Measurements from ENCODE around the gene KRTAP10-10. TPM values are rescaled to one million over a fixed set of nuclear protein-coding genes. Genes with fewer than 3 reads are reported as not detected.
"Not testable (repeated sequence)": the region's sequence is repeated elsewhere in the genome, so short reads cannot be mapped to it uniquely, and the experiment has no call there.

Gene KRTAP10-10
- polyA plus RNA-seq, 1 donor (not counting 4 experiments of a cell fraction or from before 2014, with no cell fraction given): not detected

GRCh38 chr21:44658541-44658910, 21.4 kb downstream of the KRTAP10-10 start:
- no peak overlapping the region for H3K4me3 ChIP-seq (ENCODE audit: control insufficient read depth in 2 of 3, extremely low read depth in 1 of 3, insufficient read depth in 2 of 3, low read depth in 1 of 3, low read length in 3 of 3)
- H3K9me3 ChIP-seq (ENCODE audit: control insufficient read depth, low read depth, low read length): no peaks in the 10 kb centered on the region
- no peak overlapping the region for H2AFZ ChIP-seq (ENCODE audit: control insufficient read depth, low read length)
- DNase-seq (ENCODE audit: low read depth, low spot score) (no peak), FAIRE-seq (no peak)
- no peaks in the 10 kb centered on the region for H4K20me1 ChIP-seq (ENCODE audit: control insufficient read depth, extremely low read depth, insufficient read depth, low read length)
- H3K9me1 ChIP-seq (ENCODE audit: control insufficient read depth, extremely low read depth, insufficient read depth, low read length): no peaks in the 10 kb centered on the region
- dilution Hi-C loops (cut with MboI; ENCODE audit: extremely low pct_ligation_motif_present, low sequenced_read_pairs): no loop called here
- TF ChIP-seq EZH2 (IDR thresholded peaks at IDR 0.05; ENCODE audit: low read length): no peak
- TF ChIP-seq CTCF (optimal IDR thresholded peaks at IDR 0.05 in 1 of 3, IDR thresholded peaks at IDR 0.05 in 1 of 3, conservative IDR thresholded peaks at IDR 0.05 in 1 of 3; ENCODE audit: extremely low read depth in 1 of 3, insufficient read depth in 2 of 3, low read length in 3 of 3): no peak
- no peak overlapping the region for H3K4me2 ChIP-seq (ENCODE audit: control insufficient read depth, extremely low read depth, insufficient read depth, low read depth, low read length)
- no peaks in the 10 kb centered on the region for H3K27me3 ChIP-seq (ENCODE audit: control insufficient read depth, extremely low read depth, insufficient read depth, low read length)
- no peak overlapping the region for H3K27ac ChIP-seq (ENCODE audit: control insufficient read depth, insufficient read depth, low read length)
- H3K36me3 ChIP-seq (ENCODE audit: control insufficient read depth in 2 of 2, extremely low read depth in 1 of 2, insufficient read depth in 2 of 2, low read length in 2 of 2): no peaks in the 10 kb centered on the region
- H3K79me2 ChIP-seq (ENCODE audit: control insufficient read depth, insufficient read depth, low read length): no peaks in the 10 kb centered on the region
- H3K4me1 ChIP-seq (ENCODE audit: control insufficient read depth, extremely low read depth, insufficient read depth, low read length): no peaks in the 10 kb centered on the region
- no peak overlapping the region for H3K9ac ChIP-seq (ENCODE audit: control insufficient read depth, extremely low read depth, insufficient read depth, low read length)

GRCh38 chr21:44658913-44659595, 21.9 kb downstream of the KRTAP10-10 start:
- Histone ChIP-seq H3K4me1 (ENCODE audit: control insufficient read depth, extremely low read depth, insufficient read depth, low read length) (no peaks in the 10 kb centered on the region), H3K79me2 (ENCODE audit: control insufficient read depth, insufficient read depth, low read length) (no peaks in the 10 kb centered on the region), H3K4me3 (ENCODE audit: control insufficient read depth in 2 of 3, extremely low read depth in 1 of 3, insufficient read depth in 2 of 3, low read depth in 1 of 3, low read length in 3 of 3) (no peak overlapping the region), H3K4me2 (ENCODE audit: control insufficient read depth, extremely low read depth, insufficient read depth, low read depth, low read length) (no peak overlapping the region), H2AFZ (ENCODE audit: control insufficient read depth, low read length) (no peak overlapping the region), H3K36me3 (ENCODE audit: control insufficient read depth in 2 of 2, extremely low read depth in 1 of 2, insufficient read depth in 2 of 2, low read length in 2 of 2) (no peaks in the 10 kb centered on the region), H3K27me3 (ENCODE audit: control insufficient read depth, extremely low read depth, insufficient read depth, low read length) (no peaks in the 10 kb centered on the region), H4K20me1 (ENCODE audit: control insufficient read depth, extremely low read depth, insufficient read depth, low read length) (no peaks in the 10 kb centered on the region), H3K9me3 (ENCODE audit: control insufficient read depth, low read depth, low read length) (no peaks in the 10 kb centered on the region), H3K27ac (ENCODE audit: control insufficient read depth, insufficient read depth, low read length) (no peak overlapping the region), H3K9me1 (ENCODE audit: control insufficient read depth, extremely low read depth, insufficient read depth, low read length) (no peaks in the 10 kb centered on the region), H3K9ac (ENCODE audit: control insufficient read depth, extremely low read depth, insufficient read depth, low read length) (no peak overlapping the region)
- no peak for TF ChIP-seq CTCF (optimal IDR thresholded peaks at IDR 0.05 in 1 of 3, IDR thresholded peaks at IDR 0.05 in 1 of 3, conservative IDR thresholded peaks at IDR 0.05 in 1 of 3; ENCODE audit: extremely low read depth in 1 of 3, insufficient read depth in 2 of 3, low read length in 3 of 3)
- dilution Hi-C loops (cut with MboI; ENCODE audit: extremely low pct_ligation_motif_present, low sequenced_read_pairs): no loop called here
- FAIRE-seq (no peak), DNase-seq (ENCODE audit: low read depth, low spot score) (no peak)

- H3K9ac ChIP-seq (ENCODE audit: control insufficient read depth, extremely low read depth, insufficient read depth, low read length); H3K4me2 ChIP-seq (ENCODE audit: control insufficient read depth, extremely low read depth, insufficient read depth, low read depth, low read length); H3K9me1 ChIP-seq (ENCODE audit: control insufficient read depth, extremely low read depth, insufficient read depth, low read length); H3K4me3 ChIP-seq (ENCODE audit: control insufficient read depth in 2 of 3, extremely low read depth in 1 of 3, insufficient read depth in 2 of 3, low read depth in 1 of 3, low read length in 3 of 3); H3K9me3 ChIP-seq (ENCODE audit: control insufficient read depth, low read depth, low read length); H3K27ac ChIP-seq (ENCODE audit: control insufficient read depth, insufficient read depth, low read length); H3K4me1 ChIP-seq (ENCODE audit: control insufficient read depth, extremely low read depth, insufficient read depth, low read length); H3K27me3 ChIP-seq (ENCODE audit: control insufficient read depth, extremely low read depth, insufficient read depth, low read length); H3K79me2 ChIP-seq (ENCODE audit: control insufficient read depth, insufficient read depth, low read length); DNase-seq (ENCODE audit: low read depth, low spot score); H2AFZ ChIP-seq (ENCODE audit: control insufficient read depth, low read length); H4K20me1 ChIP-seq (ENCODE audit: control insufficient read depth, extremely low read depth, insufficient read depth, low read length); H3K36me3 ChIP-seq (ENCODE audit: control insufficient read depth in 2 of 2, extremely low read depth in 1 of 2, insufficient read depth in 2 of 2, low read length in 2 of 2); FAIRE-seq; dilution Hi-C loops (cut with MboI; ENCODE audit: extremely low pct_ligation_motif_present, low sequenced_read_pairs): not testable (repeated sequence)
Observed at GRCh38 chr21:44661567-44661966, 24.4 kb downstream of the KRTAP10-10 start.

Data from keratinocyte (primary cell).